Mesothelial cell of epicardium (in vitro differentiated cells): ENCODE measurements around the gene TUBGCP2. TPM values are rescaled to one million over a fixed set of nuclear protein-coding genes. Genes with fewer than 3 reads are reported as not detected.

Experiments
- DNase-seq, 2 experiments: peaks; one replicate each; pipeline ENCODE4 v3.0.0; 2021; ENCODE audit warnings: low spot score in 2 of 2; ENCODE audit not compliant: unreplicated experiment in 2 of 2
- H3K27ac Mint-ChIP-seq: 2 replicates; pipeline ENCODE4 v1.8.0; 2021; ENCODE audit warnings: mixed read lengths
- H3K27me3 Mint-ChIP-seq: 2 replicates; pipeline ENCODE4 v1.8.0; 2021; ENCODE audit warnings: low read depth, mixed read lengths
- H3K36me3 Mint-ChIP-seq: 2 replicates; pipeline ENCODE4 v1.8.0; 2021; ENCODE audit warnings: mixed read lengths
- H3K4me1 Mint-ChIP-seq: 2 replicates; pipeline ENCODE4 v1.8.0; 2021; ENCODE audit warnings: mixed read lengths
- H3K4me3 Mint-ChIP-seq: 2 replicates; pipeline ENCODE4 v1.8.0; 2021; ENCODE audit warnings: mild to moderate bottlenecking, moderate library complexity, mixed read lengths
- H3K9me3 Mint-ChIP-seq: 2 replicates; pipeline ENCODE4 v1.8.0; 2021; ENCODE audit warnings: mixed read lengths
- total RNA-seq: library from RNA; stranded (reverse); gene quantifications from 3 replicates; pipeline ENCODE4 v1.2.1, GENCODE V29; 2021
- TF ChIP-seq, protein P1 (sequence below): fragments of 200-600 bp; sonication (generic); IDR thresholded peaks from one replicate; pipeline ENCODE4 v1.5.0; 2021; ENCODE audit warnings: antibody characterized with exemption; ENCODE audit not compliant: unreplicated experiment

Gene TUBGCP2
- total RNA-seq, 1 donor from 2014 or later, result 69.6 TPM

DNA sequence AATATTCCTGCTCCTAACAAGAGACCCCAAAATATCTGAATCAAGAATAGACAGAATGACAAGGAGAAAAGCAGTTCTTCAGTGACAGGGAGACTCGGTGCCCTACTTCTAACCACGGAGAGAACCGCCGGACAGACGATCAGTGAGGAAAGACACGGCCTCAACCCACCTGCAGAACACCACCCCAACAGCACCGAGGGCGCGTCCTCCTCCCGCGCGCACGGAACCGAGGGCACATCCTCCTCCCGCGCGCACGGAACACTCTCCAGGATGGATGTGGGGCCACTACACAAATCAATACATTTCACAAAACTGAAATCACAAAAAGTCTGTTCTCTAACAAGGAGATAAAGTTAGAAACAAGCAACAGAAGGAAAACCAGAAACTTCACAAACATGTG lies 22.3 kb downstream of the TUBGCP2 start:
- Mint-ChIP-seq H3K4me3 (no peak overlapping the region), H3K27me3 (no peaks in the 10 kb centered on the region), H3K36me3 (peaks cover 52% of the 10 kb centered on the region), H3K9me3 (no peaks in the 10 kb centered on the region), H3K27ac (no peak overlapping the region), H3K4me1 (no peaks in the 10 kb centered on the region)
- DNase-seq, result no peak
- TF ChIP-seq, protein P1, sequence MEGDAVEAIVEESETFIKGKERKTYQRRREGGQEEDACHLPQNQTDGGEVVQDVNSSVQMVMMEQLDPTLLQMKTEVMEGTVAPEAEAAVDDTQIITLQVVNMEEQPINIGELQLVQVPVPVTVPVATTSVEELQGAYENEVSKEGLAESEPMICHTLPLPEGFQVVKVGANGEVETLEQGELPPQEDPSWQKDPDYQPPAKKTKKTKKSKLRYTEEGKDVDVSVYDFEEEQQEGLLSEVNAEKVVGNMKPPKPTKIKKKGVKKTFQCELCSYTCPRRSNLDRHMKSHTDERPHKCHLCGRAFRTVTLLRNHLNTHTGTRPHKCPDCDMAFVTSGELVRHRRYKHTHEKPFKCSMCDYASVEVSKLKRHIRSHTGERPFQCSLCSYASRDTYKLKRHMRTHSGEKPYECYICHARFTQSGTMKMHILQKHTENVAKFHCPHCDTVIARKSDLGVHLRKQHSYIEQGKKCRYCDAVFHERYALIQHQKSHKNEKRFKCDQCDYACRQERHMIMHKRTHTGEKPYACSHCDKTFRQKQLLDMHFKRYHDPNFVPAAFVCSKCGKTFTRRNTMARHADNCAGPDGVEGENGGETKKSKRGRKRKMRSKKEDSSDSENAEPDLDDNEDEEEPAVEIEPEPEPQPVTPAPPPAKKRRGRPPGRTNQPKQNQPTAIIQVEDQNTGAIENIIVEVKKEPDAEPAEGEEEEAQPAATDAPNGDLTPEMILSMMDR, result no peak

DNA sequence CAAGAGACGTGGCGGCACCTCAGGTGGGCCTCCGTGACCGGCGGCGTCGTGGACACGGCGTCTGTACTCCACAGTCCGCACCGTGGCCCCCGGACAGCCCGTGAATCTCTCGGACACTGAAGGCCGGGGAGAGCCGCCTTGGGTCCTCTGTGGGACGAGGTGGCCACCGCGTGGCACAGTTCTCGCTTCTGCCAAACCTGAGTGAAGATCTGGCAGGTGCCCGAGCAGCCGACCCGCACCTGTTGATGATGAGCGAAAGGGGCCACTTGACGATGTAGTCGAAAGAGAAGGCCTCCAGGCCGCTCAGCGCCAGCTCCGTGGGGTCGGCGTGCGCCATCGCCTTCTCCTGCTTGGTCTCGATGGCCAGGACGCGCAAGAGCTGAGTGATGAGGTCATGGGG lies 23.5 kb downstream of the TUBGCP2 start:
- Mint-ChIP-seq H3K4me1 (no peaks in the 10 kb centered on the region), H3K4me3 (no peak overlapping the region), H3K36me3 (peaks cover 47% of the 10 kb centered on the region), H3K27me3 (no peaks in the 10 kb centered on the region), H3K9me3 (no peaks in the 10 kb centered on the region), H3K27ac (no peak overlapping the region)
- DNase-seq, result no peak
- TF ChIP-seq, protein P1, result no peak

DNA sequence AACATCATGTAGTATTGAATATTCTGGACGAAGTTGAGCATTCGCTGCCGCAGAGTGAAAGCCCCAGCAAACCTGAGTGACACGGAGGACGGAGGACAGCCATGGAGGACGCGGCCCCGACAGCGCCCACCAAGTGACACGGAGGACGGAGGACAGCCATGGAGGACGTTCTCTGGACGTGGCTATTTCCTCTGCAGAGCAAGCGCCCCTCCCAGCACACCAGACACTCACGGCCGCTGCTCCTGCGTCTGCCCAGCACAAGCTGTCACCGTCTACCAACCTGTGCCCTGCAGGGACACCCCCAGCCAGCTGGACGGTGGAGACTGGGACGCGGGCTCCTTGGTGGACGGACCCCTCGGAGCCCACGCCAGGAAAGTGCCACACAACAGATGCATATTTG lies 24.7 kb downstream of the TUBGCP2 start:
- H3K36me3 Mint-ChIP-seq, result peaks cover 38% of the 10 kb centered on the region
- H3K9me3 Mint-ChIP-seq, result no peaks in the 10 kb centered on the region
- H3K4me1 Mint-ChIP-seq, result no peaks in the 10 kb centered on the region
- no peak overlapping the region for H3K4me3 Mint-ChIP-seq
- TF ChIP-seq, protein P1, result no peak
- no peak overlapping the region for H3K27ac Mint-ChIP-seq
- no peak for DNase-seq
- H3K27me3 Mint-ChIP-seq, result no peaks in the 10 kb centered on the region

DNA sequence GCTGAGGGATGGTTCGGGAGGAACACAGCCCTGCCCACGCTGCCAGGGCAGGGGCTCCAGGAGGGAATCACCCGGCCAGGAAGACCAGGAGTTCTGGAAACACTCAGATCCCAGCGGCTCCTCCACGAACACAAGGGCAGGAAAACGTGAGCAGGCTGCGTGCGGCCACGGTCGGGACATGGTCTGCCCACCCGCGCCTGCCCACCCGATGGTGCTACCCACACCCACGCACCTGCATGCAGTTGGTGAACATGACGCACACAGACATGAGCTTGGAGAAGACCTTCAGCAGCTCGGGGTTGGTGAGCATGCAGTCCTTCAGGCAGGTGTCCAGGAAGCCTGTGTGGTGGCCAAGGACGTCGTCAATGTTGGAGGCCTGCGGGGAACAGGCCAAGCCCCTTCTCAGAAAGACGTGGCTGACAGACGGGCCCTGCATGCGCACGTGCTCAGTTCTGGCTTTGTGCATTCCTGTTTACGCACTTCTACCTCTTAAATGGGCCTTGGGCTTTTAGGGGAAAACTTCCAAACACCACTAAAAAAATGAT lies 25.8 kb downstream of the TUBGCP2 start:
- Mint-ChIP-seq H3K27ac (no peak overlapping the region), H3K9me3 (no peaks in the 10 kb centered on the region), H3K4me3 (no peak overlapping the region), H3K36me3 (peaks cover 33% of the 10 kb centered on the region), H3K27me3 (no peaks in the 10 kb centered on the region), H3K4me1 (peaks cover 10% of the 10 kb centered on the region)
- TF ChIP-seq, protein P1, result no peak
- no peak for DNase-seq

DNA sequence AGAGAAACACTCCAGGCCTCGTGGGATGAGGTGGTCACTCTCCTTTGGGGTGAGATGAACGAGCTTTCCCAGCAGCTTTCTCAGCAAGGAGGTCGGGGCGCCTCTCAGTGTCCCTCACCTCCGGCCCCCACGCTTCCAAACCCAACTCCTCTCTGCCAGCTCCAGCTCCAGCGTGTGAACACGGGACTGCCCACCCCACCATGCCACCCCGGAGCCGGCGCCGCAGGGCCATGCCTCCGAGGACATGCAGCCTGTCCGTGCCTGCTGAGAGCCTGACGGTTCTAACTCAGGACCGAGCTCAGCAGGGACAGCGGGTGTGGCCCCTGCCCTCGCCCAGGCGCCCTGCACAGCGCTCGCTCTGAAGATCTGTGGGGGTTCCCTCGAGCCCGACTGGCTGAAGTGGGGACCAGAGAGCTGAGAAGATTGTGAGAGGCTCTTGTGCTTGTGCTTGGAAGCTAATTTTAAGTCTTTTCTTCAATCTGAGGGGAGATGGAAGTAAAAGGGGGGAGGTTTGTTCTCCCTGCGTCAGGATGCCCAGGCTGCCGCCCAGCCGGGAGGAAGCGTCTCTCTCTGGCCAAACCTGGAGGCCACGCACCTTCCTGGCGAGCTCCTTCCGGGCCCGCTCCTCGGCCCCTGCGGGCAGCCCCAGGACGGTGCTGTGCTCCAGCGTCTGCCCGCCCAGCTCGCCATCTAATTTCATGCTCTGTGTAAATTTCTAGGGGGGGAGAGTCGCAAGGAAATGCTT lies 26.9 kb downstream of the TUBGCP2 start:
- H3K27me3 Mint-ChIP-seq, result no peaks in the 10 kb centered on the region
- peaks cover 27% of the 10 kb centered on the region for H3K36me3 Mint-ChIP-seq
- H3K4me1 Mint-ChIP-seq, result peaks cover 10% of the 10 kb centered on the region
- no peak for DNase-seq
- H3K4me3 Mint-ChIP-seq, result no peak overlapping the region
- TF ChIP-seq, protein P1, result no peak
- H3K9me3 Mint-ChIP-seq, result no peaks in the 10 kb centered on the region
- no peak overlapping the region for H3K27ac Mint-ChIP-seq
